K562 (cell line): Measurements from ENCODE around the gene SOCS3. TPM values are rescaled to one million over a fixed set of nuclear protein-coding genes. Genes with fewer than 3 reads are reported as not detected.

Experiments
- CC2D1A ChIP-seq: fragments of 450-650 bp; IDR thresholded peaks from 2 replicates; pipeline ENCODE4 v1.6.1; 2017; ENCODE audit warnings: mild to moderate bottlenecking
- HDAC8 ChIP-seq: fragments of 450-650 bp; IDR thresholded peaks from 2 replicates; pipeline ENCODE4 v1.6.1; 2016; ENCODE audit warnings: mild to moderate bottlenecking, missing genetic modification characterization, moderate library complexity, missing compliant biosample characterization
- MAZ ChIP-seq, 2 experiments: fragments of 450-650 bp in 1 of 2; sonication (generic) in 1 of 2; formaldehyde crosslinking; IDR thresholded peaks in 1 of 2; conservative IDR thresholded peaks in 1 of 2; 2 replicates each; pipeline versions ENCODE4 v1.4.0 to v1.5.0; 2020; ENCODE audit warnings: mild to moderate bottlenecking in 1 of 2, missing genetic modification reagents in 1 of 2
- MXI1 ChIP-seq: IDR thresholded peaks from 2 replicates; pipeline ENCODE4 v1.6.1; 2011; ENCODE audit warnings: low read depth, mild to moderate bottlenecking, improper control_type of control experiment, low read length
- POLR3G ChIP-seq: IDR thresholded peaks from 2 replicates; pipeline ENCODE4 v1.6.1; 2011; ENCODE audit not compliant: insufficient read length, insufficient replicate concordance; ENCODE audit errors: extremely low read depth
- SIX5 ChIP-seq, 2 experiments: IDR thresholded peaks; 2 replicates each; pipeline ENCODE4 v1.6.1; 2011; ENCODE audit warnings: low read length in 2 of 2, borderline replicate concordance in 1 of 2, low read depth in 1 of 2, mild to moderate bottlenecking in 1 of 2, moderate library complexity in 1 of 2; ENCODE audit not compliant: insufficient read depth in 1 of 2
- SREBF1 ChIP-seq: fragments of 150-350 bp; IDR thresholded peaks from 2 replicates; pipeline ENCODE4 v1.6.1; 2014; ENCODE audit warnings: antibody characterized with exemption, low read depth, low read length, borderline replicate concordance
- ZBTB1 ChIP-seq: sonication (generic); formaldehyde crosslinking; IDR thresholded peaks from 2 replicates; pipeline ENCODE4 v1.8.1; 2023; ENCODE audit warnings: missing genetic modification reagents, low read depth, mild to moderate bottlenecking, borderline replicate concordance
- ZFP1 ChIP-seq: fragments of 450-650 bp; formaldehyde crosslinking; IDR thresholded peaks from 2 replicates; pipeline ENCODE4 v1.4.0; 2020; ENCODE audit warnings: mild to moderate bottlenecking, mixed read lengths
- ZNF253 ChIP-seq: fragments of 250-450 bp; sonication (Bioruptor Pico); conservative IDR thresholded peaks from 2 replicates; pipeline ENCODE4 v1.6.1; 2021; ENCODE audit warnings: mild to moderate bottlenecking
- ZNF354B ChIP-seq: fragments of 250-450 bp; sonication (Bioruptor Pico); IDR thresholded peaks from 2 replicates; pipeline ENCODE4 v1.4.0; 2020
- ZNF586 ChIP-seq: fragments of 450-650 bp; formaldehyde crosslinking; conservative IDR thresholded peaks from 2 replicates; pipeline ENCODE4 v1.4.0; 2020; ENCODE audit warnings: mild to moderate bottlenecking, moderate library complexity
- ZNF77 ChIP-seq: fragments of 250-450 bp; sonication (Bioruptor Pico); IDR thresholded peaks from 2 replicates; pipeline ENCODE4 v1.5.0; 2020
- polyA plus RNA-seq, 8 experiments: library from polyadenylated mRNA; depleted of rRNA in 4 of 8; stranded (reverse) in 5 of 8; unstranded in 3 of 8; fragments of >200 nt; fragmentation: Nextera tagmentation in 2 of 8; fragmentation: Illumina TruSeq in 1 of 8; extraction: Ambion mirVana in 2 of 8; extraction: Trizol in 1 of 8; gene quantifications; 2 replicates each; pipeline versions ENCODE4 v1.2.1 to v1.2.3, GENCODE V29; 2011 to 2014; ENCODE audit warnings: inconsistent platforms in 1 of 8, missing spikeins in 1 of 8
- total RNA-seq, 7 experiments: library from RNA; depleted of rRNA in 6 of 7; stranded (reverse); fragments of >200 nt in 6 of 7; fragmentation: Illumina TruSeq in 2 of 7; extraction: Trizol in 2 of 7; gene quantifications; 2 replicates each; pipeline versions ENCODE4 v1.2.1 to v1.2.3, GENCODE V29; 2011 to 2021; ENCODE audit warnings: low replicate concordance in 1 of 7
- TF ChIP-seq, protein P1 (sequence below), 2 experiments: IDR thresholded peaks; 2 replicates each; pipeline ENCODE4 v1.6.1; 2012; ENCODE audit warnings: improper control_type of control experiment in 2 of 2, low read depth in 2 of 2, low read length in 2 of 2, borderline replicate concordance in 1 of 2
- TF ChIP-seq, protein P2 (sequence below): fragments of 450-650 bp; formaldehyde crosslinking; IDR thresholded peaks from 2 replicates; pipeline ENCODE4 v1.4.0; 2022; ENCODE audit warnings: missing genetic modification characterization
- TF ChIP-seq, protein P3 (sequence below): fragments of 450-650 bp; IDR thresholded peaks from 2 replicates; pipeline ENCODE4 v1.6.1; 2016; ENCODE audit warnings: low read depth

The SOCS3 gene
- total and polyA plus RNA-seq, 9 of the 15 experiments (the other 6 are each of a cell fraction or from before 2014, with no cell fraction given), result 0.56 to 38.9 (median 13.7) TPM

DNA sequence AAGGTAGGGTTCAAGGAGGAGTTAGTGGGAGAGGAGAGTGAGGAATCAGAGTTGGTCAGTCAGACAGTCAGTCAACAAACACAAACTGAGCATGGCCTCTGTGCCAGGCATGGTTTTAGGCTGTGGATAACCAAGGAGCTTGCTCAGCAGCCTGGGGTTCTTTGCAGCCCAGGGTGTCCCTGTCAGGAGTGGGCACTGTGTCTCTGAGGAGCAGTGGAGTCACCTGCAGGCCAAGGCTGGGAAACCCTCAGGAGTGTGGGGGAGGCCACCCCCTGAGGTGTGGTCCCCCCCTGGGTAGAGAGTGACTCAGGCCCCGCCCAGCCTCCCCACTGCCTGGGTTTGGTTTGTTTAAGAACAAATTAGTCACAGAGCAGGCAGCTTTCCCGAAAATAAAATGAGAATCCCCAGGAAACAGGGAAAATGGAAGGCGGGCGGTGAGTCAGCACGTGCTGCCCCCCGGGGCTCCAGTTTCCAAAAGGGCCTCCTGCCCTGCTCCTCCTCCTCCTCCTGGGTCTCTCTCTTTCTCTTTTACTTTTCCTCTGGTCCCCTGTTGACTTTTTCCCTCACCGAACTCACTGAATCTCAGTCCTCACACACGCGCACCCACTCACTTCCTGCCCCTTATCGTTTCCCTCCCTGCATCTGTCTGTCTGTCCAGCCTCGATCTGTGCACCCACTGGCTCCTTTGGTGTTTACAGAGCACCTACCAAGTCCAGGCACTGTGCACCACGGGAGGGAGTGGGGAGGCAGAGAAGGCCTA lies 44.3 kb downstream of the SOCS3 start (continued):
- TF ChIP-seq, protein P1, sequence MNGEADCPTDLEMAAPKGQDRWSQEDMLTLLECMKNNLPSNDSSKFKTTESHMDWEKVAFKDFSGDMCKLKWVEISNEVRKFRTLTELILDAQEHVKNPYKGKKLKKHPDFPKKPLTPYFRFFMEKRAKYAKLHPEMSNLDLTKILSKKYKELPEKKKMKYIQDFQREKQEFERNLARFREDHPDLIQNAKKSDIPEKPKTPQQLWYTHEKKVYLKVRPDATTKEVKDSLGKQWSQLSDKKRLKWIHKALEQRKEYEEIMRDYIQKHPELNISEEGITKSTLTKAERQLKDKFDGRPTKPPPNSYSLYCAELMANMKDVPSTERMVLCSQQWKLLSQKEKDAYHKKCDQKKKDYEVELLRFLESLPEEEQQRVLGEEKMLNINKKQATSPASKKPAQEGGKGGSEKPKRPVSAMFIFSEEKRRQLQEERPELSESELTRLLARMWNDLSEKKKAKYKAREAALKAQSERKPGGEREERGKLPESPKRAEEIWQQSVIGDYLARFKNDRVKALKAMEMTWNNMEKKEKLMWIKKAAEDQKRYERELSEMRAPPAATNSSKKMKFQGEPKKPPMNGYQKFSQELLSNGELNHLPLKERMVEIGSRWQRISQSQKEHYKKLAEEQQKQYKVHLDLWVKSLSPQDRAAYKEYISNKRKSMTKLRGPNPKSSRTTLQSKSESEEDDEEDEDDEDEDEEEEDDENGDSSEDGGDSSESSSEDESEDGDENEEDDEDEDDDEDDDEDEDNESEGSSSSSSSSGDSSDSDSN (IDR thresholded peaks at IDR 0.05; ENCODE audit: borderline replicate concordance in 1 of 2, low read depth in 2 of 2, low read length in 2 of 2), result no peak
- TF ChIP-seq SIX5 (IDR thresholded peaks at IDR 0.05; ENCODE audit: borderline replicate concordance in 1 of 2, insufficient read depth in 1 of 2, low read depth in 1 of 2, low read length in 2 of 2), result no peak
- no peak for TF ChIP-seq ZNF77 (CRISPR knock-in tag)
- 0 out of 2 replicates have a peak, but pooled peaks have one; percentile 38 for TF ChIP-seq ZBTB1 (CRISPR knock-in tag)
- TF ChIP-seq, protein P2, sequence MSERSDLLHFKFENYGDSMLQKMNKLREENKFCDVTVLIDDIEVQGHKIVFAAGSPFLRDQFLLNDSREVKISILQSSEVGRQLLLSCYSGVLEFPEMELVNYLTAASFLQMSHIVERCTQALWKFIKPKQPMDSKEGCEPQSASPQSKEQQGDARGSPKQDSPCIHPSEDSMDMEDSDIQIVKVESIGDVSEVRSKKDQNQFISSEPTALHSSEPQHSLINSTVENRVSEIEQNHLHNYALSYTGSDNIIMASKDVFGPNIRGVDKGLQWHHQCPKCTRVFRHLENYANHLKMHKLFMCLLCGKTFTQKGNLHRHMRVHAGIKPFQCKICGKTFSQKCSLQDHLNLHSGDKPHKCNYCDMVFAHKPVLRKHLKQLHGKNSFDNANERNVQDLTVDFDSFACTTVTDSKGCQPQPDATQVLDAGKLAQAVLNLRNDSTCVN (CRISPR knock-in tag), result peak; percentile 86
- TF ChIP-seq, protein P3, sequence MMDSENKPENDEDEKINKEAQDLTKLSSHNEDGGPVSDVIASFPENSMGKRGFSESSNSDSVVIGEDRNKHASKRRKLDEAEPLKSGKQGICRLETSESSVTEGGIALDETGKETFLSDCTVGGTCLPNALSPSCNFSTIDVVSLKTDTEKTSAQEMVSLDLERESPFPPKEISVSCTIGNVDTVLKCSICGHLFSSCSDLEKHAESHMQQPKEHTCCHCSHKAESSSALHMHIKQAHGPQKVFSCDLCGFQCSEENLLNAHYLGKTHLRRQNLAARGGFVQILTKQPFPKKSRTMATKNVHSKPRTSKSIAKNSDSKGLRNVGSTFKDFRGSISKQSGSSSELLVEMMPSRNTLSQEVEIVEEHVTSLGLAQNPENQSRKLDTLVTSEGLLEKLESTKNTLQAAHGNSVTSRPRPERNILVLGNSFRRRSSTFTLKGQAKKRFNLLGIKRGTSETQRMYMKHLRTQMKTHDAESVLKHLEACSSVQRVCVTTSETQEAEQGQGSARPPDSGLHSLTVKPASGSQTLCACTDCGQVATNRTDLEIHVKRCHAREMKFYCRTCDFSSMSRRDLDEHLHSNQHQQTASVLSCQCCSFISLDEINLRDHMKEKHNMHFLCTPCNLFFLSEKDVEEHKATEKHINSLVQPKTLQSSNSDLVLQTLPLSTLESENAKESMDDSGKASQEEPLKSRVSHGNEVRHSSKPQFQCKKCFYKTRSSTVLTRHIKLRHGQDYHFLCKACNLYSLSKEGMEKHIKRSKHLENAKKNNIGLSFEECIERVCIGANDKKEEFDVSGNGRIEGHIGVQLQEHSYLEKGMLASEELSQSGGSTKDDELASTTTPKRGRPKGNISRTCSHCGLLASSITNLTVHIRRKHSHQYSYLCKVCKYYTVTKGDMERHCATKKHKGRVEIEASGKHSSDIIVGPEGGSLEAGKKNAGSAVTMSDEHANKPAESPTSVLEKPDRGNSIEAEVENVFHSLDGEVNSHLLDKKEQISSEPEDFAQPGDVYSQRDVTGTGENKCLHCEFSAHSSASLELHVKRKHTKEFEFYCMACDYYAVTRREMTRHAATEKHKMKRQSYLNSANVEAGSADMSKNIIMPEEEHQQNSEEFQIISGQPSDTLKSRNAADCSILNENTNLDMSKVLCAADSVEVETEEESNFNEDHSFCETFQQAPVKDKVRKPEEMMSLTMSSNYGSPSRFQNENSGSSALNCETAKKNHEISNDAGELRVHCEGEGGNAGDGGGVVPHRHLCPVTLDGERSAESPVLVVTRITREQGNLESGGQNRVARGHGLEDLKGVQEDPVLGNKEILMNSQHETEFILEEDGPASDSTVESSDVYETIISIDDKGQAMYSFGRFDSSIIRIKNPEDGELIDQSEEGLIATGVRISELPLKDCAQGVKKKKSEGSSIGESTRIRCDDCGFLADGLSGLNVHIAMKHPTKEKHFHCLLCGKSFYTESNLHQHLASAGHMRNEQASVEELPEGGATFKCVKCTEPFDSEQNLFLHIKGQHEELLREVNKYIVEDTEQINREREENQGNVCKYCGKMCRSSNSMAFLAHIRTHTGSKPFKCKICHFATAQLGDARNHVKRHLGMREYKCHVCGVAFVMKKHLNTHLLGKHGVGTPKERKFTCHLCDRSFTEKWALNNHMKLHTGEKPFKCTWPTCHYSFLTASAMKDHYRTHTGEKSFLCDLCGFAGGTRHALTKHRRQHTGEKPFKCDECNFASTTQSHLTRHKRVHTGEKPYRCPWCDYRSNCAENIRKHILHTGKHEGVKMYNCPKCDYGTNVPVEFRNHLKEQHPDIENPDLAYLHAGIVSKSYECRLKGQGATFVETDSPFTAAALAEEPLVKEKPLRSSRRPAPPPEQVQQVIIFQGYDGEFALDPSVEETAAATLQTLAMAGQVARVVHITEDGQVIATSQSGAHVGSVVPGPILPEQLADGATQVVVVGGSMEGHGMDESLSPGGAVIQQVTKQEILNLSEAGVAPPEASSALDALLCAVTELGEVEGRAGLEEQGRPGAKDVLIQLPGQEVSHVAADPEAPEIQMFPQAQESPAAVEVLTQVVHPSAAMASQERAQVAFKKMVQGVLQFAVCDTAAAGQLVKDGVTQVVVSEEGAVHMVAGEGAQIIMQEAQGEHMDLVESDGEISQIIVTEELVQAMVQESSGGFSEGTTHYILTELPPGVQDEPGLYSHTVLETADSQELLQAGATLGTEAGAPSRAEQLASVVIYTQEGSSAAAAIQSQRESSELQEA, result 0 out of 2 replicates have a peak, but pooled peaks have one; percentile 23
- TF ChIP-seq ZNF253, result no peak
- no peak for TF ChIP-seq SREBF1
- no peak for TF ChIP-seq ZNF586
- no peak for TF ChIP-seq HDAC8 (tag)
- TF ChIP-seq CC2D1A, result peak; percentile 52; the same call in 1 of the 2 replicates
- no peak for TF ChIP-seq MXI1
- no peak for TF ChIP-seq ZNF354B (CRISPR knock-in tag)
- no peak for TF ChIP-seq POLR3G
- TF ChIP-seq MAZ (CRISPR knock-in tag; conservative IDR thresholded peaks at IDR 0.05 in 1 of 2, IDR thresholded peaks at IDR 0.05 in 1 of 2), result peak in 1 of 2 experiments; percentile 54; a peak in 2 of 4 replicates
- TF ChIP-seq ZFP1 (CRISPR knock-in tag), result no peak
